ENCODE results near the gene FAM89B.

FAM89B gene

GRCh38 chr11:65575568-65576231 lies 3.4 kb downstream of the FAM89B start, which contains the start of gene EHBP1L1:
Gene EHBP1L1 (plus strand): TSS chr11:65576053. CDS start chr11:65576303, 250 bp downstream.
- DNase-seq = peak; percentile 87

GRCh38 chr11:65576232-65576866 lies 4.0 kb downstream of the FAM89B start:
- DNase-seq = no peak

- peak; percentile 76 for DNase-seq
Observed at GRCh38 chr11:65576867-65577755, 4.8 kb downstream of the FAM89B start.

- no peak for DNase-seq
Observed at GRCh38 chr11:65577756-65578109, 5.4 kb downstream of the FAM89B start.

- DNase-seq = no peak
Observed at GRCh38 chr11:65578134-65578533, 5.8 kb downstream of the FAM89B start.

- DNase-seq = peak; percentile 88
Observed at GRCh38 chr11:65578667-65579066, 6.3 kb downstream of the FAM89B start.

GRCh38 chr11:65579291-65579690 lies 7.0 kb downstream of the FAM89B start:
- DNase-seq = no peak

- DNase-seq = no peak
Observed at GRCh38 chr11:65580031-65580692, 7.8 kb downstream of the FAM89B start.

- DNase-seq = no peak
Observed at GRCh38 chr11:65580756-65581155, 8.4 kb downstream of the FAM89B start.

GRCh38 chr11:65581928-65582327 lies 9.6 kb downstream of the FAM89B start:
- no peak for DNase-seq

- no peak for DNase-seq
Observed at GRCh38 chr11:65583589-65583988, 11.3 kb downstream of the FAM89B start.

- no peak for DNase-seq
Observed at GRCh38 chr11:65584106-65584505, 11.8 kb downstream of the FAM89B start.

GRCh38 chr11:65584723-65585171 lies 12.4 kb downstream of the FAM89B start:
- DNase-seq = no peak

GRCh38 chr11:65585396-65586246 lies 13.3 kb downstream of the FAM89B start:
- no peak for DNase-seq

- DNase-seq = no peak
Observed at GRCh38 chr11:65586247-65586630, 13.9 kb downstream of the FAM89B start.

- DNase-seq = peak; percentile 52
Observed at GRCh38 chr11:65586676-65587075, 14.3 kb downstream of the FAM89B start.

- DNase-seq = peak; percentile 90
Observed at GRCh38 chr11:65588199-65589054, 16.1 kb downstream of the FAM89B start.

GRCh38 chr11:65589444-65590239 lies 17.3 kb downstream of the FAM89B start:
- peak; percentile 89 for DNase-seq

- no peak for DNase-seq
Observed at GRCh38 chr11:65590240-65590738, 18.0 kb downstream of the FAM89B start.

Data from hematopoietic multipotent progenitor cell treated with erythropoietin and hydrocortisone succinate and interleukin-3 and kit ligand, for 6 days (in vitro differentiated cells).